ENCODE data around the gene USP7. TPM values are rescaled to one million over a fixed set of nuclear protein-coding genes. Genes with fewer than 3 reads are reported as not detected.

The USP7 gene
- total and polyA plus RNA-seq, 7 donors = 41.6 to 135 (median 108) TPM

DNA sequence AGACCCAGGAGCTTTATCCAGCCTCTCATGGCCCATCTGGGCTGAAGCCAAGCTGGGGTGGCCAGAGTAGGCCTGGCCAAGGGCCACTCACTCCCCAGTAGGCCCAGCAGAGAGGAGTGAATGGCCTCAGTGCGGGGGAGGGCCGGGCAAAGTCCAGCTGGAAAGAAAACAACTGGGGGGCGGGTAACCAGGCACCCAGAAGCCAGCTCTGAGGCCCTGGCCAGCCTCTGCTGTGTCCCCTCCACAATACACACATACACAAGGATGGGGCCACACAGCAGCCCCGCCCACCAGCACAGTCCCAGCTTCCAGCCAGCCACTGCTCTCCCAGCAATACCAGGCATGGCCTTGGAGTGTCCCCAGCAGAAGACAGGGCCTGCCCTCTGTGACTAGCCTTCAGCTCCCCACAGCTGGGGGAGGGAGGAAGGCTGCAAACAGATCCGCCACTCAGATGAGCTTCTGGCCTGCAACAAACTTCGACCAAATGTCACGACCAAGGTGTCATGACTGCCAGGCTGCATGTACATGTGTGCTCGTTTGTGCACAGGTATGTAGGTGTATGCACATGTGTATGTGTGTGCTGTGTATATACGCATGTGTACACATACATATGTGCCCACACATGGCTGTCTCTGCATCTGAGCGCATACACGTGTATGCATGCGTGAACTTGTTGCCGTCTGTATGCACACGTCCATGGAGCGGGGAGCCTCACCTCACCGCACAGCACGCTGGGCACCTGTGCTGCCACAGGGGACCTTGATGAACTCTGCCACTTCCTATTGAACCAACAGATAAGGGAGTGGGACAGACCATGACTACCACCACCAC is 99.9 kb downstream of the USP7 start:
- H3K9me3 ChIP-seq = no peaks in the 10 kb centered on the region
- peaks cover 0 to 34% (median 8%) of the 10 kb centered on the region in 3 donors for H3K27me3 ChIP-seq (ENCODE audit: insufficient read depth in 3 of 3, low read length in 2 of 3)
- WGBS, 3 donors = 55 to 59% (median 59%) methylated on average over 16 to 17 of the region's 17 CpGs
- intact Hi-C loops (cut with DNase I) = no loop called here
- TF ChIP-seq, protein P1, sequence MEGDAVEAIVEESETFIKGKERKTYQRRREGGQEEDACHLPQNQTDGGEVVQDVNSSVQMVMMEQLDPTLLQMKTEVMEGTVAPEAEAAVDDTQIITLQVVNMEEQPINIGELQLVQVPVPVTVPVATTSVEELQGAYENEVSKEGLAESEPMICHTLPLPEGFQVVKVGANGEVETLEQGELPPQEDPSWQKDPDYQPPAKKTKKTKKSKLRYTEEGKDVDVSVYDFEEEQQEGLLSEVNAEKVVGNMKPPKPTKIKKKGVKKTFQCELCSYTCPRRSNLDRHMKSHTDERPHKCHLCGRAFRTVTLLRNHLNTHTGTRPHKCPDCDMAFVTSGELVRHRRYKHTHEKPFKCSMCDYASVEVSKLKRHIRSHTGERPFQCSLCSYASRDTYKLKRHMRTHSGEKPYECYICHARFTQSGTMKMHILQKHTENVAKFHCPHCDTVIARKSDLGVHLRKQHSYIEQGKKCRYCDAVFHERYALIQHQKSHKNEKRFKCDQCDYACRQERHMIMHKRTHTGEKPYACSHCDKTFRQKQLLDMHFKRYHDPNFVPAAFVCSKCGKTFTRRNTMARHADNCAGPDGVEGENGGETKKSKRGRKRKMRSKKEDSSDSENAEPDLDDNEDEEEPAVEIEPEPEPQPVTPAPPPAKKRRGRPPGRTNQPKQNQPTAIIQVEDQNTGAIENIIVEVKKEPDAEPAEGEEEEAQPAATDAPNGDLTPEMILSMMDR (IDR thresholded peaks at IDR 0.05) = no peak
- DNase-seq (peak; percentile 56 to 71), ATAC-seq (peak; percentile 30 to 38 (median 32))
- no peaks in the 10 kb centered on the region for H3K36me3 ChIP-seq (ENCODE audit: insufficient read depth in 1 of 2, low read depth in 1 of 2)
- peaks cover 6% of the 10 kb centered on the region for H3K4me1 ChIP-seq
- no peak overlapping the region for H3K4me3 ChIP-seq
- no peak overlapping the region for H3K27ac ChIP-seq

DNA sequence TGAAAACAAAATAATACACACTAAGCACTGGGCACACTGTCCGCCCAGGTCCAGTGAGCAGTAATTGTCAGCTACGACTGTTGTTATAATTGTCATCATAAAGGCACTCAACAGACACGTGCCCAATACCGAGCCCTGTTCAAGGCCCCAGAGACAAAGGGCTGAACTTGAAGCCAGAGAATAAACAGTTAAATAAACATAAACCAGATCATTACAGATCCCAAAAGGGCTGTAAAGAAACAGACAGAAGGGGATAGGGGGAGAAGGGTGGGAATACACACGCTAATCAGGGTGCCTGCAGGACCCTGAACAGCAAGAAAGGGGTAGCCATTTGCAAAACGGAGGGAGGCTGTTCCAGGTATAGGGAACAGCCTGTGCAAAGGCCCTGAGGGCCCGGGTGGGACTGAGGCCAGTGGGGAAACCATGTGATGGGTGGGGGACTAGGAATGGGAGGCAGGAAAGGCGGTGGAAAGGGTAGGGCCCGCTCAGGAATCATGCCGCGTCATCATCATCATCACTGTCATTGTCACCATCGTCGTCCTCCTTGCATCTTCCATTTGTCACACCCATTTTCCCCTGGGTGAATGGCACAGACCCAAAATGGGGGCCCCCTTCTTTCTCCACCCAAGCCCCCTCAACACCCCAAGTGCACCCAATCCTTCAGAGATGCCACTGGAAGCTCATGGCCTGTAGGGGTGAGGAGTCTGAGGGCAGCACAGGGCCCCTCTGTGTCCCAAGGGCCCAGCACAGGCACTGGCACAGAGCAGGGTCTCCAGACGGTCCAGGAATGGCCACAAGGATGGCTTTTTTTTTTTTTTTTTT is 101.2 kb downstream of the USP7 start:
- ATAC-seq = no peak
- Histone ChIP-seq H3K4me3 (no peak overlapping the region), H3K4me1 (peaks cover 2% of the 10 kb centered on the region), H3K27ac (no peak overlapping the region), H3K27me3 (ENCODE audit: insufficient read depth in 3 of 3, low read length in 2 of 3) (peaks cover 0 to 27% (median 8%) of the 10 kb centered on the region in 3 donors), H3K36me3 (ENCODE audit: insufficient read depth in 1 of 2, low read depth in 1 of 2) (peaks cover 0 to 5% of the 10 kb centered on the region in 2 donors), H3K9me3 (no peaks in the 10 kb centered on the region)
- intact Hi-C loops (cut with DNase I) = no loop called here
- WGBS, 3 donors = 72 to 76% (median 72%) methylated on average over 14 of the region's 14 CpGs
- peak in 1 of 2 donors; percentile 50 for DNase-seq
- TF ChIP-seq, protein P1 (IDR thresholded peaks at IDR 0.05) = no peak

DNA sequence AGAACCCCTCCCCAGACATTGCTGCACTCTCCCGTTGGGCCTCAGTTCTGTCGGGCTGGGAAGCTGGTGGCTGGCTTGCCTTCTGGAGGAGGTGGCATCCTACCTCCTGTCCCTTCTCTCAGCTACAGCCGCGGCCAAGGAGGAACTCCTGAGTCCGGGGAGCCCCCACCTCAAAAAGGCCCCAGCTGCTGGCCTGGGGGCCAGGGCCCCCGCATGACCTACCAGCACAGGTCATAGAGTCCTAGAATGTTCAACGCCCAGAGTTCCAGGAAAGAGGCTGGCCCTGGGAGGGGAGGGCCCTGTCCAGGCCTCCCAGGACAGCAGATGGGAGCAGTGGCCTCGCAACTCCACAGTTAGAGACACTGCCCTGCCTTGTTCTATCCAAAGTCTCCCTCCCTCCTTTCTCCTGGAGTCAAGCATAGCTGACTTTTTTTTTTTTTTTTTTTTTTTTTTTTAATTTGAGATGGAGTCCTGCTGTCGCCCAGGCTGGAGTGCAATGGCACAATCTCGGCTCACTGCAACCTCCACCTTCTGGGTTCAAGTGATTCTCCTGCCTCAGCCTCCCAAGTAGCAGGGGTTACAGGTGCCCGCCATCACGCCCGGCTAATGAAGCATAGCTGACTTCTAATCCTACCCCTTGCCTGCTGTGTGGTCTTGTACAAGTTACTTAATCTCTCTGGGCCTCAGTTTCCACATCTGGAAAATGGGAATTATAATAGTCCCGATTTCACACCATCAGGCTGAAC is 102.0 kb downstream of the USP7 start:
- 55 to 60% (median 56%) methylated on average over 14 of the region's 14 CpGs for WGBS, 3 donors
- Histone ChIP-seq H3K9me3 (no peaks in the 10 kb centered on the region), H3K36me3 (ENCODE audit: insufficient read depth in 1 of 2, low read depth in 1 of 2) (peaks cover 0 to 5% of the 10 kb centered on the region in 2 donors), H3K4me1 (peaks cover 2% of the 10 kb centered on the region), H3K27ac (no peak overlapping the region), H3K27me3 (ENCODE audit: insufficient read depth in 3 of 3, low read length in 2 of 3) (peaks cover 0 to 19% (median 8%) of the 10 kb centered on the region in 3 donors), H3K4me3 (no peak overlapping the region)
- intact Hi-C loops (cut with DNase I) = no loop called here
- ATAC-seq = peak in 2 of 4 donors; percentile 28 to 41
- TF ChIP-seq, protein P1 (IDR thresholded peaks at IDR 0.05) = no peak
- peak; percentile 57 to 75 for DNase-seq

Measured in psoas muscle (tissue), 8 donors.